Urothelium cell line (cell line): ENCODE results near the gene PCDH9.
"Not testable (repeated sequence)": the region's sequence is repeated elsewhere in the genome, so short reads cannot be mapped to it uniquely, and the experiment has no call there.

Experiments used
- DNase-seq: peaks from one replicate; pipeline ENCODE4 v3.0.0; 2011; ENCODE audit warnings: low spot score, mixed read lengths
- FAIRE-seq: peaks from 2 replicates; lab custom pipeline; 2011; peaks lifted over from hg19 to GRCh38; lab: Jason Lieb, UNC

The PCDH9 gene

DNA sequence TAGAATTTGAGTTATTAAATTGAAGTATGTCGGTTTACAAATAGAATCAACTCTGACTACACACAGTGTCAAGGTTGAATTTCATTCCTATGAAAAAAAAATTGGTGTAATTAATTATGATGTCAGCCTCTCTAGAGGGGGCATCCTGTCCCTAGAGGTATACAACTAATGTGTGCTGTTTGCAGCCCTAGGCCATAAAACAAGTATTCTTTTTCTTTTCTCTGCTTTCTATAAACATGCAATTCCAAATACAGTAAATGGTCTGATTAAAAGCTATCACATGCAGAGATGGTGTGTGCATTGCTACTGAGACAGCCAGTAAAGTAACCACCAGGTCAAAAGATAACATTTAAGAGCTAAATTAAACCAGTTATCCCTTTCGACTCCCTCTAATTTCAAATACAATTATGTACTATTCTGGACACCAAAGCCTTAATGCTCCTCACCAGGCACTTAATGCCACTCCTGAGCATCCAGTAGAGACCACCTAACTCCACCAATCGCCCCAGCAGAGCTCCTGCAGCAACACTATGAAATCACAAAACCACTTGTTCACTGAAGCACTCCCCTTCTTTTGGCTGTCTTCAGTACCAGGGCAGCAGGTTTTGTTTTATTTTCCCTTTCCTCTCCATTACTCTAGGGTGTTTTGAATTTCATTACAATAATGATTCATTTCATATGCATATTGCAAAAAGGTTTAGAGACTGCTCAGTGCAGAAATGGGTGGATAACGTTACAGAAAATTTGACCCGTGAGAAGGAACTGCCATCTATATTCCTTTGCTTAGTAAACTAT, 426.9 kb downstream of the PCDH9 start:
- FAIRE-seq = no peak

DNA sequence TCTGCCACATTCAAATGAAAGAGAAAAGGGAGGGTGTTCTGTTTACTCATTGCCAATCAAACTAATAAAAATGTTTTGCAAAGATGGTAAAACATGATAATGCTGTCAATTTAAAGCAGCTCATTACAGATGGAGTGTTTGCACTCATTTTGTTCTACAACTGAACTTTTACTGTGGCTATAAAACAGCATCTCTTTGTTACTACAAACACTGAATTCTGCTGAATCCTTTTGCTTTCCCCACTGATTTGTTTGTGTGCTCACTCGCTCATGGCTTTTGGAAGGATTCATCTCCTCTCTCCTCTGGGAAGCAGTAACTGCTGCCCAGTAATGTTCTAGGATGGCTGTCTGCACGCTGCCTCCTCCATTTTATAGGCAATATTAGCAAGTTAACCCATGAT, 434.5 kb downstream of the PCDH9 start:
- DNase-seq (no peak), FAIRE-seq (no peak)

More for the DNA sequence above, 426.9 kb downstream of the PCDH9 start:
- DNase-seq = no peak

DNA sequence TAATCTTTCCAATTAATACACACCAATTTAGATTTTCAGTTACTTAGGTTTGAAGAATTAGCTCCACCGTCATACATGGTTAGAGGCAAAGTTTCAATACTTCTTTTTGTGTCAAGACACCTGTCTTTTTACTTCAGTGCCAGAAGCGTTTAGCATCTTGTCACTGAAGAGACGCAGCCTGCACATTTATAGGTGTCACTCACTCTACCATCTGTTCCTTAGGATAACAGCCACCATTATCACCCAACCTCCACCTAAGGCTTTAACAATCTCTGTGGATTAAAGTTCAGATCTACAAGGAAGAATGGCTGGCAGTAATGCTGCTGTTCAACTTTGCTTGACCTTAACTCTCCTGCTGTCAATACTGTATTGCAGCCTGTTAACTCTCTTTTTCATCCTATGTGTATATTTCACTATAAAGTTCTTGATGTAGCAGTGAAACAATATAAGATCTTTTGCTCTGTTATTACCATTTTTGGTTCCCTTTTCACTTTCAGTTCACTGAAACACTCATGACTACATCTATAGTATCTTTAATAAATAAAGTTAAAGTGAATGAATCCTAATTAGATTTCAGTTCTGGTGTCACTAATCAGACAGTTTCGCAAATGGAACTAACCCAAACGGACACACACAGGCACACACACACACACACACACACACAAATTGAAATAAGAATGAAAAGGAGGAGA, 435.6 kb downstream of the PCDH9 start:
- FAIRE-seq (no peak), DNase-seq (no peak)

GRCh38 chr13:66790861-66791260, 439.3 kb downstream of the PCDH9 start:
- DNase-seq = no peak
- no peak for FAIRE-seq

GRCh38 chr13:66781241-66781640, 448.9 kb downstream of the PCDH9 start:
- DNase-seq (no peak), FAIRE-seq (no peak)

DNA sequence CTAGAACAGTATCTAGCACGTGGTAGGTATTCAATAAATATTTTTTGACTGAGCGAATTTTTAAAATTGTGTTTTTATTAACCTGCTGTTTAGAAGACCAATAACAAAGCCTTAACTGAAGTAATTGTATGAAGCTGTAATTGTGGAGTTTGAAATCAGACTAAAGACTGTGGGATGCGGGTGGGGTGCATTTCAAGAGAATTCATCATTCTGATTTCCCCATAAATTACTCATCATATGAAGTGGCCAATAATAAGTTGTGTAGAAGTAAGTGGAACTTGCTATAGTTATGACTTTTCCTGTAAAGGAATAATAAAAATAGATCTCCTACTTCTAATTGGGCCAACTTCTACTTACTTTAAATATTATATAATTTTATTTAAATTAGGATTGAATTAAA, 449.3 kb downstream of the PCDH9 start:
- DNase-seq (no peak), FAIRE-seq (no peak)

- FAIRE-seq = no peak
- no peak for DNase-seq
These were observed 451.7 kb downstream of the PCDH9 start for GRCh38 chr13:66778461-66778860.

- FAIRE-seq (no peak), DNase-seq (no peak)
These were observed 454.9 kb downstream of the PCDH9 start for GRCh38 chr13:66775196-66775595.

- DNase-seq (no peak), FAIRE-seq (no peak)
These were observed 456.1 kb downstream of the PCDH9 start for GRCh38 chr13:66774046-66774445.

DNA sequence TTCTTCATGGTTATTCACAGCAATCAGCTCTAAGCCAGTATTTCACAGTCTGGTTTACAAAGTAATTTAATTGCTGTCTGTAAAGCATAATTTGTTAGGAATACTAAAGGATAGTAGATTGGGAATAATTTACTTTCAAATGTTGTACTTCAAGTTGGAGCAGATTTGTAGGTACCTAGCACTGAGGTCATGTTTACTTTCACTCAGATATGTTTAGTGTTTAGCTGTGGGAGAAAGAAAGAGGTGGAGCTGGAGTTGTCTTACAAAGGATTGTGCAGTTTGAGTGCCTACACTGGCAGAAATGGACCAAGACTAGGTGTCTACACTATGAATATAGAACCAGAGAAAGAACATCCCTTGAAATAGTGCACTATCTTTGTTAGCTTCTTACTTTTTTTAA, 464.6 kb downstream of the PCDH9 start:
- FAIRE-seq (no peak), DNase-seq (no peak)

DNA sequence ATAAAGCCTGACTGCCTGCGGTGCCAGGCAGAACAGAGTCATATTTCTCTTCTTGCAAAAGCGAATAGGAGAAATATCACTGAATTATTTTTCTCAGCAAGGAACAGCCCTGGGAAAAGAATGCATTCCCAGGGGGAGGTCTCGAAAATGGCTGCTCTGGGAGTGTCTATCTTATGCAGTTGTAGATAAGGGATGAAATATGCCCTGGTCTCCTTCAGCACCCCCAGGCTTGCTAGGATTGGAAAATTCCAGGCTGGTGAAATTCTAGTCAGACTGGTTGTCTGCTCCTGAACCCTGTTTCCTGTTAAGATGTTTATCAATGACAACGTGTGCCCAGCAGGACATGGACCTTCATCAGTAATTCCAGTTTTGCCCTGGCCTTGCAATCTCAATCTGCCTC, 469.5 kb downstream of the PCDH9 start:
- FAIRE-seq, DNase-seq: not testable (repeated sequence)

GRCh38 chr13:66759919-66760318, 470.2 kb downstream of the PCDH9 start:
- no peak for FAIRE-seq
- no peak for DNase-seq

GRCh38 chr13:66751691-66752090, 478.4 kb downstream of the PCDH9 start:
- FAIRE-seq (no peak), DNase-seq (no peak)

GRCh38 chr13:66748712-66749111, 481.4 kb downstream of the PCDH9 start:
- no peak for FAIRE-seq
- DNase-seq = no peak

DNA sequence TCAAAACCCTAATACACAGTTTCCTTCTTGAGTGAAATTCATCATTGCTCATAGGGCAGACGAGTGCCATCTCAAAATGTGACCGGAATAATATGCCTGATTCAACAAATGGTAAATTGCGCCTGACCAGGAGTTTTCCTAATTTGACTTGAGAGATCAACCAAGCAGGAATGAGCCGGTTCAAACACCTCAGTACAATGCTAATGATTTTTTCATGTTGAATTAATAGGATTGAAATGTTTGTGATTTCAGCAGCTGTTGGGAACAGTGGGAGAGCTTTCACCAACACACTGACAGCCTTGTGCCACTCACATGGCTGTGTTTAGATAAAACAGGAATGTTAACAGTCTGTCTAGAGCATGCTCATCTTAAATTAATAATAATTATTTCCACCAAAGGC, 484.8 kb downstream of the PCDH9 start:
- FAIRE-seq = no peak
- DNase-seq = no peak

- no peak for FAIRE-seq
These were observed 506.6 kb downstream of the PCDH9 start for GRCh38 chr13:66723576-66723975.

DNA sequence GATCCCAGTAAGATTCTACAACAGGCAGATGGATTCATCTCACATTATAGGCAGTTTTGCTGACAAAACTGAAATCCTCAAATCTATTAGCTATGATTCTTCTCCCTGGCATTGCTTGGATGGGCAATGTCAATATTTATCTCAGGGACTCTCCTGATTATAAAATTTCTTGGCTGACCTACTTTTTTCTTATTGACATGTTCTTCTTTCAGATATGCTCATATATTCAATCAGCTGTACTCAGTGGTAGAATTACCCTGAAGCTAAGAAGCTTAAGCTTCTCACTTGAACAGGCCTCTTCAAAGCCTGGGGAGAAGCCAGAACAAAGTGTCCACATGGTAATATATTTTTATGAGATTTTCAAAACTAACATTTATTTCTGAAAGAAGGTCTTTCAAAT, 513.6 kb downstream of the PCDH9 start:
- FAIRE-seq = no peak
- DNase-seq = no peak

More at GRCh38 chr13:66723576-66723975, 506.6 kb downstream of the PCDH9 start:
- DNase-seq = no peak

DNA sequence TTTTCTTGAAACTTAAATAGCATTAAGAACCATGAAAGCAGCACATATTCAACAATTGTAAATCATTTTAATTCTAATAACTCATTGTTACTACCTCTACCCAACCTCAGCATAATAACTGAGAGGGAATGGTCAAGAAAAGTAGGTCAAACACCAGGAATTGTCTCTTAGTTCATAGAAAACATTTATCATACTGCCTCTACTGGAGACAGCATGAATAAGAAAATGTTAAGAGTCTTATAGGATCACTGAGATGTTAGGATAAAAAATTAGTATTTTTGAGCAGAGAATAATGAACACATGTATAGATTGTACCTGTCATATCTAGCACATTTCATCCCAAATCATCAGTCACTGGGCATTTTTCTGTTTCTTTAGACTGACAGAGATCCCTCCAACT, 515.3 kb downstream of the PCDH9 start:
- FAIRE-seq (no peak), DNase-seq (no peak)

DNA sequence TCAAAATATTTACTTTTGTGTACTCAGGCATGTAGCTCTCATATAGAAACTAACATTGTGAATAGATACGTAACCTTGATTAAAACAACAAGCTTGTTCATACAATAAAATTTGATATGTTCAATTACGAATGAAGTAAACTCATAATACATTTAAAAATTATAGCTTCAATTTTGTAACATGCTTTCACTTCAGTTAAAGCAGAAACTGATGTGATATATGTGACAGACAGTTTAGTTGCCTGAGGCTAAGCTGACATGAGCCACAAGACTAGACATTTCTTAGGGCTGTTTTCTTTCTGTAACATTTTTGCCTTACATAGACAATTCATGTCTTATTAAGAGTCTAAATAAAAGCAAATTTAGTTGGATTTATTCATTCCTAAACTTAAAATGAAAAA, 526.0 kb downstream of the PCDH9 start:
- FAIRE-seq (no peak), DNase-seq (no peak)

- DNase-seq (no peak), FAIRE-seq (no peak)
These were observed 526.5 kb downstream of the PCDH9 start for GRCh38 chr13:66703597-66703996.

DNA sequence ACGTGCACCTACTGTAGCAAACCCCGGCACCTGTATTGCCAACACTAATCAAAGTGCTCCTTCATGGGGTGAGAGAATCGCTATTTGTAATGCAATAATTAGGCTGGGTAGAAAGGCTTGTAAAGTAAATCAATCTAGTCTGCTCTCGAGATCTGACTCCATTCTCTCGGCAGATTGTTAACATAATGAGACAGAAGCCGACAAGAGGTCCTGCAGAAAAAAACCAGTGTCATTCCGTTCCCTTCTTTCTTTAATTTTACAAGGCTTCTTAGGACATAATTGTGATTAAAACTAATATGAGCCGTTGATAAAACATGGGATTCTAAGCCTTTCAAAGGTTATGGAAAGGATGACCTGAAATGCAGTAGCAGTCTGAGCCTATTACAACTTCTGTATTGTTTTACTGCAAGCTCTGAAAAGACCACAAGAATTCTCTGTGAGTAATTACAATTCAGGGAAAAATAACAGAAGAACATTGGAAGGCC, 530.0 kb downstream of the PCDH9 start:
- DNase-seq (no peak), FAIRE-seq (no peak)

GRCh38 chr13:66693656-66694055, 536.5 kb downstream of the PCDH9 start:
- FAIRE-seq (no peak), DNase-seq (no peak)
